HG03432 (cell line): ENCODE data around the gene GRIFIN.

Source experiments
- ATAC-seq: cut with Tn5 transposase; IDR thresholded peaks from one replicate; pipeline ENCODE4 v1.9.1; 2021; ENCODE audit warnings: mild to moderate bottlenecking, moderate library complexity; ENCODE audit not compliant: unreplicated experiment

The GRIFIN gene

DNA sequence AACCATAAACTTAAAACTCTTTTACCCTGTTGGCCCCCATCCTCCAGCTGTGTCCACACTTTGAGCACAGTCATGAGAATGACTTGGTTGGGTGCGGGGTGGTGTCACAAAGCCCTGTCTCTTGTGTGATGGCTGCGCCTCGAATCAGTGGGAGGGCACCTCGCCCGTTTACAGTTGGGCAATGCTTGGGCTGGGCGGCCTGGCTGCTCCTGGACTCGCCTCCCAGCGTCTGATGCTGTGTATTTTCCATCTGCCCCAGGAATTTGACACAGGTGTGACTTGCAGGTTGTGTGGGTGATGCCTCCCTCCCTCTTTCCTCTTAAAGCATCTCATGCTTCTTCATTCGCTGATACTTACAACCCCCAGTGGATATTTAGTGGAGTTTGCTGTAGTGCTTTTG is 39.1 kb downstream of the GRIFIN start:
- ATAC-seq, result no peak

DNA sequence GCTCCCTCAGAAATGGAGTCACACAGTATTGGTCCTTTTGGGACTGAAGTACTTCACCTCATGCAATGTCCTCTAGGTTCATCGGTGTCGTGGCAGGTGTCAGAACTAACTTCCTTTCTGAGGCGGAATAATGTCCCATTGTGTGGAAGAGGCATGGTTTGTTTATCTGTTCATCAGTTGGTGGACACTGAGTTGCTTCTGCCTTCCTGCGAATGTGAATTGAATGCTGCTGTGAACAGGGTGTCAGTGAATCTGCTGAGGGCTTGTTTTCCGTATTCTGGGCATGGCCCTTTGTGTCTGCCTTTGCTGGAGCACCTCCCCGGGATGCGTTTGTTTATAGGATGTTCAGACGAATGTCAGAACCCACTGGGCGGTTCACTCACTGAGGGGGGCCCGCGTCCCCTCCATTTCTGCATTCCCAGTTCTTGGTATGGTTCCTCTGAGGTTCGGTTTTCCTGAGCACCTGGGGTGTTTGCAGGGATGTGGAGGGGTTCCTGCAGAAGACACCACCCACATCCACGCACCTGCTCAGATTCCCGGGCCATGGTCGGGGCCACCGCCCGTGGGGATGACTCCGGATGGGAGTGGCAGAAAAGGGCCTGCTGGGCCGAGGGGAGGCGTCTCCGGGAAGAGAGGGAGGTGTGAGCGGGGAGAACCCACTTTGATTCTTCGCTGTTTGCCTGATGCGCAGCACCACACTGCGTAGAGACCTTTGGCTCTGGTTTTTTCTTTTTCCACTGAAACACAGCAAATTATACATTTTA is 39.7 kb downstream of the GRIFIN start:
- ATAC-seq, result no peak

DNA sequence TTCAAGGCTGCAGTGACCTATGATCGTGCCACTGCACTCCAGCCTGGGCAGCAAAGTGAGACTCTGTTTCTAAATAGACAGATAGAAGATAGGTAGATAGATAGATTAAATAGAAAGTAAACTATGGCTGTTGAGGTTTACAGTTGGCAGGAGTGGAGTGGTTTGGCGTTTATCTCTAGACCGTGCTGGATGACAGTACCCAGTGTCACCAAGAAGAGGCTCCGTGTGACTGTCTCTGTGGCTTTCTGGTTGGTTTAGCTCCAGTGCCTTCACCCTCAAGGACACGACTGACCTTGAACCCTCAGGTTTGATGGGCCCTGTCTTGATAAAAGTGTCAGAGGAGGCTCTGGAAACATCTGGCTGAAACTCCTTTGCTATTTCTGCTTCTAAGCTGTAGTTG is 41.1 kb downstream of the GRIFIN start:
- ATAC-seq, result no peak

GRCh38 chr7:2433713-2434550 is 42.3 kb downstream of the GRIFIN start:
- no peak for ATAC-seq

DNA sequence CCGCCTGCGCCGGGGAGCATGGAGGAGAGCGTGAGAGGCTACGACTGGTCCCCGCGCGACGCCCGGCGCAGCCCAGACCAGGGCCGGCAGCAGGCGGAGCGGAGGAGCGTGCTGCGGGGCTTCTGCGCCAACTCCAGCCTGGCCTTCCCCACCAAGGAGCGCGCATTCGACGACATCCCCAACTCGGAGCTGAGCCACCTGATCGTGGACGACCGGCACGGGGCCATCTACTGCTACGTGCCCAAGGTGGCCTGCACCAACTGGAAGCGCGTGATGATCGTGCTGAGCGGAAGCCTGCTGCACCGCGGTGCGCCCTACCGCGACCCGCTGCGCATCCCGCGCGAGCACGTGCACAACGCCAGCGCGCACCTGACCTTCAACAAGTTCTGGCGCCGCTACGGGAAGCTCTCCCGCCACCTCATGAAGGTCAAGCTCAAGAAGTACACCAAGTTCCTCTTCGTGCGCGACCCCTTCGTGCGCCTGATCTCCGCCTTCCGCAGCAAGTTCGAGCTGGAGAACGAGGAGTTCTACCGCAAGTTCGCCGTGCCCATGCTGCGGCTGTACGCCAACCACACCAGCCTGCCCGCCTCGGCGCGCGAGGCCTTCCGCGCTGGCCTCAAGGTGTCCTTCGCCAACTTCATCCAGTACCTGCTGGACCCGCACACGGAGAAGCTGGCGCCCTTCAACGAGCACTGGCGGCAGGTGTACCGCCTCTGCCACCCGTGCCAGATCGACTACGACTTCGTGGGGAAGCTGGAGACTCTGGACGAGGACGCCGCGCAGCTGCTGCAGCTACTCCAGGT is 43.1 kb downstream of the GRIFIN start:
- no peak for ATAC-seq

- ATAC-seq, result no peak
These were observed 44.8 kb downstream of the GRIFIN start for GRCh38 chr7:2431260-2431867.

GRCh38 chr7:2425749-2426148 is 50.4 kb downstream of the GRIFIN start:
- no peak for ATAC-seq
